Activated CD8-positive, alpha-beta T cell treated with anti-CD3 and anti-CD28 coated beads for 36 hours (primary cell): ENCODE data around the gene C1orf159. TPM values are rescaled to one million over a fixed set of nuclear protein-coding genes. Genes with fewer than 3 reads are reported as not detected.

Experiments
- ATAC-seq: fragments of 200-7000 bp; cut with Tn5 transposase; one replicate; pipeline ENCODE4 v1.10.0; 2021; ENCODE audit warnings: mild to moderate bottlenecking, moderate library complexity
- CTCF ChIA-PET: fragments of 350-600 bp; sonication (Branson Sonifier 250); formaldehyde crosslinking; loops from one replicate; lab custom pipeline; 2021; ENCODE audit warnings: antibody characterized with exemption; lab: Charles Lee
- POLR2A ChIA-PET: fragments of 350-600 bp; sonication (Branson Sonifier 250); formaldehyde crosslinking; loops from one replicate; lab custom pipeline; 2021; ENCODE audit warnings: antibody characterized with exemption; lab: Charles Lee
- DNase-seq: peaks from one replicate; pipeline ENCODE4 v3.0.0-alpha.2; 2020
- H3K27ac Mint-ChIP-seq: one replicate; pipeline ENCODE4 v1.8.0; 2021; ENCODE audit warnings: mild to moderate bottlenecking, mixed read lengths
- H3K27me3 Mint-ChIP-seq: one replicate; pipeline ENCODE4 v1.8.0; 2021; ENCODE audit warnings: mixed read lengths
- H3K36me3 Mint-ChIP-seq: one replicate; pipeline ENCODE4 v1.8.0; 2021; ENCODE audit warnings: low read depth, mixed read lengths
- H3K4me1 Mint-ChIP-seq: one replicate; pipeline ENCODE4 v1.8.0; 2021; ENCODE audit warnings: low read depth, mixed read lengths
- H3K4me3 Mint-ChIP-seq: one replicate; pipeline ENCODE4 v1.8.0; 2021; ENCODE audit warnings: mild to moderate bottlenecking, moderate library complexity, mixed read lengths
- H3K9me3 Mint-ChIP-seq: one replicate; pipeline ENCODE4 v1.8.0; 2021; ENCODE audit warnings: mixed read lengths
- CTCF ChIP-seq: fragments of 200-600 bp; IDR thresholded peaks from one replicate; pipeline ENCODE4 v1.8.0; 2022; ENCODE audit warnings: antibody characterized with exemption, mild to moderate bottlenecking
- intact Hi-C: fragments of 100-400 bp; cut with micrococcal nuclease; formaldehyde crosslinking; loops from one replicate; pipeline ENCODE4 v1.10.0; 2022
- total RNA-seq, 2 experiments: library from RNA; stranded (reverse); gene quantifications; one replicate each; pipeline ENCODE4 v1.2.3, GENCODE V29; 2021

C1orf159 gene
- total RNA-seq, 2 experiments from 2014 or later, result 17.5 to 20.3 TPM

DNA sequence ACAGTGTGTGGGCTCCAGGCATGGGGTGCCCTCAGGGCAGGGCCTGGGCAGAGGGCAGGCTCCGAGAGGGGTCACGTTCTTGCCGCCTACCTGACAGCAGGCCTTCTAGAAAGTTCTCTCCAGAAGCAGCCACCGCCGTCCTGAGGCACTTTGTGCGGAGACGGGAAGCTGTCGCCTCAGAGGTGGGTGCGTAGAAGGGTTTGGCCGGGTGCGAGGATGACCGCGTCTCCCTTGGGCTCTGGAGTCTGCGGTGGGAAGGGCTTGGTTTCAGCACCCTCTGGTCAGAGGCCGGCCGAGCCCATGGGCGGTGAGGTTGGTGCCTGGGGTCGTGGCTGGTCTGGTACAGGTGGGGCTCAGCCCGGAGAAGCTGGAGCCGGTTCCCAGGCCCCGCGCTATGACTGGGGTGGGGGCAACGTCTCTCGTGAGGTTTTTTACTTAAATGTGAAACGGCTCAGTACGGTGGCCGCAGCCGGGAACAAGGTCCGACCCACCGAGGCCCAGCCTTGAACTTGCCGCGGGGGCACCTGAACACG, 47.7 kb upstream of the C1orf159 start:
- no peaks in the 10 kb centered on the region for H3K4me1 Mint-ChIP-seq
- ATAC-seq (no peak), DNase-seq (no peak)
- H3K9me3 Mint-ChIP-seq, result no peaks in the 10 kb centered on the region
- no peak for TF ChIP-seq CTCF
- intact Hi-C loops, result no loop called here
- H3K4me3 Mint-ChIP-seq, result no peak overlapping the region
- CTCF ChIA-PET, result no interaction called here
- H3K36me3 Mint-ChIP-seq, result no peaks in the 10 kb centered on the region
- H3K27ac Mint-ChIP-seq, result no peak overlapping the region
- POLR2A ChIA-PET, result no interaction called here
- no peaks in the 10 kb centered on the region for H3K27me3 Mint-ChIP-seq

GRCh38 chr1:1162597-1163537, 47.0 kb upstream of the C1orf159 start:
- H3K9me3 Mint-ChIP-seq, result no peaks in the 10 kb centered on the region
- no peak overlapping the region for H3K4me3 Mint-ChIP-seq
- no peak for DNase-seq
- ChIA-PET CTCF (no interaction called here), POLR2A (no interaction called here)
- TF ChIP-seq CTCF, result no peak
- intact Hi-C loops, result no loop called here
- no peaks in the 10 kb centered on the region for H3K4me1 Mint-ChIP-seq
- no peak for ATAC-seq
- H3K36me3 Mint-ChIP-seq, result no peaks in the 10 kb centered on the region
- no peaks in the 10 kb centered on the region for H3K27me3 Mint-ChIP-seq
- H3K27ac Mint-ChIP-seq, result no peak overlapping the region

- TF ChIP-seq CTCF, result no peak
- Mint-ChIP-seq H3K4me3 (no peak overlapping the region), H3K27me3 (no peaks in the 10 kb centered on the region), H3K4me1 (peaks cover 2% of the 10 kb centered on the region), H3K27ac (no peak overlapping the region), H3K9me3 (no peaks in the 10 kb centered on the region), H3K36me3 (no peaks in the 10 kb centered on the region)
- intact Hi-C loops, result no loop called here
- ATAC-seq (no peak), DNase-seq (no peak)
- ChIA-PET CTCF (no interaction called here), POLR2A (no interaction called here)
Measured at GRCh38 chr1:1161683-1162079, 45.8 kb upstream of the C1orf159 start.

DNA sequence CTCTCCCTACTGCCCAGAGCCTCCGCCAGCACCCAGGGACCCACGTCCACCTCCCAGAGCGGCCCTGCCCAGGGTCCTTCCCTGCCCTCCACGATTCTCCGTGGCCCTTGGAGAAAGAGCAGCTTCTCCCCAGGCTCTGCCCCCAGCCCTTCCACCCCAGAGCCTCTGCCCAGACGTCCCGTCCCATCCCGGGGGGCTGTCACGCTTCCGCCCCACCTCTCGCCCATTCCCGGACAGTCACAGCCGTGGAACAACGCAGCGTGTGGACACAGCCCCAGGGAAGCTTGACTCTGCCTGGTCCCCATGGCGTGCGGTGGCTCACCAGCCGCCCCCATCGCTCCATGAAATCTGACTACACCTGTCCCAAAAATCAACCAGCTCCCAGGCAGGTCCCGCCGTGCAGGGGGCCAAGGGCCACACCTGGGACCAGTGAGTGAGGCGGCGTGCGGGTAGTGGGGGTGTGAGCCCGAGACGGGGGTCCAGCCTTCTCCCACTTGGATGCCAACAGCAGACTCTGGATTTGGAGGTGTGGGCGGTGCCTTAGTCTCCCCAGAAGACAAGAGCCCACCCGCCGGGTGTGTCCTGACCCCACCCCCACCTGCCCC, 45.3 kb upstream of the C1orf159 start:
- Mint-ChIP-seq H3K36me3 (no peaks in the 10 kb centered on the region), H3K4me3 (no peak overlapping the region), H3K27me3 (no peaks in the 10 kb centered on the region), H3K27ac (no peak overlapping the region), H3K4me1 (peaks cover 2% of the 10 kb centered on the region), H3K9me3 (no peaks in the 10 kb centered on the region)
- DNase-seq (no peak), ATAC-seq (no peak)
- ChIA-PET POLR2A (interaction anchor here (0.6 kb wide), 1 partner anchor 11 kb away, joined by 3 read pairs; no protein-coding TSS in a partner anchor), CTCF (interaction anchor here (1.1 kb wide), 1 partner anchor 38 kb away, joined by 3 read pairs; no protein-coding TSS in a partner anchor)
- no peak for TF ChIP-seq CTCF
- intact Hi-C loops, result no loop called here
